HepG2 (cell line): ENCODE measurements around the gene ZBTB48. TPM values are rescaled to one million over a fixed set of nuclear protein-coding genes. Genes with fewer than 3 reads are reported as not detected.
A peak's percentile ranks its signal among the peaks of the same experiment; 100 is the strongest.

ENCODE experiments used
- MEIS2 ChIP-seq: sonication (generic); formaldehyde crosslinking; IDR thresholded peaks from 2 replicates; pipeline ENCODE4 v1.9.0; 2021; ENCODE audit warnings: mild to moderate bottlenecking, missing genetic modification reagents
- REPIN1 ChIP-seq: sonication (generic); formaldehyde crosslinking; IDR thresholded peaks from 2 replicates; pipeline ENCODE4 v1.8.0; 2022; ENCODE audit warnings: missing genetic modification reagents, low read depth, mild to moderate bottlenecking, borderline replicate concordance
- ZBTB7A ChIP-seq: sonication (generic); formaldehyde crosslinking; IDR thresholded peaks from 2 replicates; pipeline ENCODE4 v1.8.0; 2022; ENCODE audit warnings: mild to moderate bottlenecking, missing genetic modification reagents
- ZFYVE20 ChIP-seq: sonication (generic); formaldehyde crosslinking; IDR thresholded peaks from 2 replicates; pipeline ENCODE4 v1.8.0; 2023; ENCODE audit warnings: low read depth, mild to moderate bottlenecking, moderate library complexity, missing genetic modification reagents, borderline replicate concordance
- ZNF281 ChIP-seq: sonication (generic); formaldehyde crosslinking; IDR thresholded peaks from 2 replicates; pipeline ENCODE4 v1.4.0; 2020; ENCODE audit warnings: missing genetic modification reagents, borderline replicate concordance
- ZNF772 ChIP-seq: sonication (generic); formaldehyde crosslinking; IDR thresholded peaks from 2 replicates; pipeline ENCODE4 v1.5.0; 2020; ENCODE audit warnings: mild to moderate bottlenecking, missing genetic modification reagents
- ZNF841 ChIP-seq: sonication (generic); formaldehyde crosslinking; IDR thresholded peaks from 2 replicates; pipeline ENCODE4 v1.8.1; 2023; ENCODE audit warnings: missing genetic modification reagents, borderline replicate concordance
- ZSCAN31 ChIP-seq: sonication (generic); formaldehyde crosslinking; IDR thresholded peaks from 2 replicates; pipeline ENCODE4 v1.5.0; 2020; ENCODE audit warnings: low read depth, mild to moderate bottlenecking, missing genetic modification reagents
- polyA plus RNA-seq, 8 experiments: library from polyadenylated mRNA; depleted of rRNA in 3 of 8; stranded (reverse) in 7 of 8; unstranded in 1 of 8; fragments of >200 nt; fragmentation: Illumina TruSeq in 4 of 8; extraction: Trizol in 4 of 8; gene quantifications; 2 replicates each; pipeline versions ENCODE4 v1.2.1 to v1.2.3, GENCODE V29; 2011 to 2016; ENCODE audit warnings: low read depth in 4 of 8, missing spikeins in 1 of 8, mixed read lengths in 1 of 8; ENCODE audit not compliant: insufficient read depth in 1 of 8
- total RNA-seq, 5 experiments: library from RNA; depleted of rRNA; stranded (reverse); fragments of >200 nt; fragmentation: Illumina TruSeq; extraction: Trizol; gene quantifications; 2 replicates each; pipeline ENCODE4 v1.2.3, GENCODE V29; 2016; ENCODE audit warnings: low read depth in 1 of 5
- TF ChIP-seq, protein P1 (sequence below): sonication (generic); formaldehyde crosslinking; IDR thresholded peaks from 2 replicates; pipeline ENCODE4 v1.8.0; 2022; ENCODE audit warnings: mild to moderate bottlenecking, missing genetic modification reagents
- TF ChIP-seq, protein P2 (sequence below): sonication (generic); formaldehyde crosslinking; IDR thresholded peaks from 2 replicates; pipeline ENCODE4 v1.5.1; 2020; ENCODE audit warnings: missing genetic modification reagents, mild to moderate bottlenecking, borderline replicate concordance
- TF ChIP-seq, protein P3 (sequence below): sonication (generic); formaldehyde crosslinking; IDR thresholded peaks from 2 replicates; pipeline ENCODE4 v1.5.1; 2020; ENCODE audit warnings: mild to moderate bottlenecking, missing genetic modification reagents, moderate library complexity

ZBTB48 gene
- total and polyA plus RNA-seq, 2 of the 13 experiments (the other 11 are each of a cell fraction or from before 2014, with no cell fraction given), result 13.0 to 17.1 TPM

DNA sequence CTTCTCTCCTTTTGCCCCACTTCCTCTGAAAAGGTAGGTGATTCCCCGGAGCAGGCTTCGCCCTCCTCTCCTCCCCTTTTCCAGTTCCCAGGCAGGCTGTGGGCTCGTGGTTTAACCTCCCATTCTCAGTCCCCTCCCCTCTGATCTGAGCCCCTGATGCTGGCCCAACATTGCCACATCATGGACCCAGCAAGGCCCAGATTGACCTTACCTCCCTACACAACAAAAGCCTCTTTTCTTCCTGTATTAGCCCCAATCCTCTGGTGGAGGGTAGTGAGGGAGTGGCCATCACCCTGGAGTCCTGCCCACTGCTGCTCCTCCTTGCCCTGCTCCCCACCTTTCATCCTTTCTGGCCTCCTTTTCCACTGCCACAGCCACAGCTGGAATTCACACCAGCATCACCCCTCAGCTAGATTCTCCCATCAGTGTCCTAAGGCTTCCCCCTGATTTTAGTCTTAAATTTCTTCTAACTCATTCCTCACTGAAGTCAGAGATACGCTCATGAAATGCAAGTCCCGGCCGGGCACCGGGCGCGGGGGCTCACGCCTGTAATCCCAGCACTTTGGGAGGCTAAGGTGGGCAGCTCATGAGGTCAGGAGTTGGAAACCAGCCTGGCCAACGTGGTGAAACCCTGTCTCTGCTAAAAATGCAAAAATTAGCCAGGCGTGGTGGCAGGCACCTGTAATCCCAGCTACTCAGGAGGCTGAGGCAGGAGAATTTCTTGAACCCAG is 7.0 kb upstream of the ZBTB48 start (continued):
- TF ChIP-seq, protein P1, sequence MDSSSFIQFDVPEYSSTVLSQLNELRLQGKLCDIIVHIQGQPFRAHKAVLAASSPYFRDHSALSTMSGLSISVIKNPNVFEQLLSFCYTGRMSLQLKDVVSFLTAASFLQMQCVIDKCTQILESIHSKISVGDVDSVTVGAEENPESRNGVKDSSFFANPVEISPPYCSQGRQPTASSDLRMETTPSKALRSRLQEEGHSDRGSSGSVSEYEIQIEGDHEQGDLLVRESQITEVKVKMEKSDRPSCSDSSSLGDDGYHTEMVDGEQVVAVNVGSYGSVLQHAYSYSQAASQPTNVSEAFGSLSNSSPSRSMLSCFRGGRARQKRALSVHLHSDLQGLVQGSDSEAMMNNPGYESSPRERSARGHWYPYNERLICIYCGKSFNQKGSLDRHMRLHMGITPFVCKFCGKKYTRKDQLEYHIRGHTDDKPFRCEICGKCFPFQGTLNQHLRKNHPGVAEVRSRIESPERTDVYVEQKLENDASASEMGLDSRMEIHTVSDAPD, result no peak
- TF ChIP-seq, protein P2, sequence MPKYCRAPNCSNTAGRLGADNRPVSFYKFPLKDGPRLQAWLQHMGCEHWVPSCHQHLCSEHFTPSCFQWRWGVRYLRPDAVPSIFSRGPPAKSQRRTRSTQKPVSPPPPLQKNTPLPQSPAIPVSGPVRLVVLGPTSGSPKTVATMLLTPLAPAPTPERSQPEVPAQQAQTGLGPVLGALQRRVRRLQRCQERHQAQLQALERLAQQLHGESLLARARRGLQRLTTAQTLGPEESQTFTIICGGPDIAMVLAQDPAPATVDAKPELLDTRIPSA (CRISPR knock-in tag), result no peak
- TF ChIP-seq ZBTB7A (no peak), ZFYVE20 (no peak), ZNF772 (CRISPR knock-in tag) (no peak), ZNF281 (CRISPR knock-in tag) (no peak), REPIN1 (CRISPR knock-in tag) (no peak), ZSCAN31 (CRISPR knock-in tag) (no peak; the same call in 1 of the 2 replicates), ZNF841 (CRISPR knock-in tag) (no peak), MEIS2 (no peak)
- TF ChIP-seq, protein P3, sequence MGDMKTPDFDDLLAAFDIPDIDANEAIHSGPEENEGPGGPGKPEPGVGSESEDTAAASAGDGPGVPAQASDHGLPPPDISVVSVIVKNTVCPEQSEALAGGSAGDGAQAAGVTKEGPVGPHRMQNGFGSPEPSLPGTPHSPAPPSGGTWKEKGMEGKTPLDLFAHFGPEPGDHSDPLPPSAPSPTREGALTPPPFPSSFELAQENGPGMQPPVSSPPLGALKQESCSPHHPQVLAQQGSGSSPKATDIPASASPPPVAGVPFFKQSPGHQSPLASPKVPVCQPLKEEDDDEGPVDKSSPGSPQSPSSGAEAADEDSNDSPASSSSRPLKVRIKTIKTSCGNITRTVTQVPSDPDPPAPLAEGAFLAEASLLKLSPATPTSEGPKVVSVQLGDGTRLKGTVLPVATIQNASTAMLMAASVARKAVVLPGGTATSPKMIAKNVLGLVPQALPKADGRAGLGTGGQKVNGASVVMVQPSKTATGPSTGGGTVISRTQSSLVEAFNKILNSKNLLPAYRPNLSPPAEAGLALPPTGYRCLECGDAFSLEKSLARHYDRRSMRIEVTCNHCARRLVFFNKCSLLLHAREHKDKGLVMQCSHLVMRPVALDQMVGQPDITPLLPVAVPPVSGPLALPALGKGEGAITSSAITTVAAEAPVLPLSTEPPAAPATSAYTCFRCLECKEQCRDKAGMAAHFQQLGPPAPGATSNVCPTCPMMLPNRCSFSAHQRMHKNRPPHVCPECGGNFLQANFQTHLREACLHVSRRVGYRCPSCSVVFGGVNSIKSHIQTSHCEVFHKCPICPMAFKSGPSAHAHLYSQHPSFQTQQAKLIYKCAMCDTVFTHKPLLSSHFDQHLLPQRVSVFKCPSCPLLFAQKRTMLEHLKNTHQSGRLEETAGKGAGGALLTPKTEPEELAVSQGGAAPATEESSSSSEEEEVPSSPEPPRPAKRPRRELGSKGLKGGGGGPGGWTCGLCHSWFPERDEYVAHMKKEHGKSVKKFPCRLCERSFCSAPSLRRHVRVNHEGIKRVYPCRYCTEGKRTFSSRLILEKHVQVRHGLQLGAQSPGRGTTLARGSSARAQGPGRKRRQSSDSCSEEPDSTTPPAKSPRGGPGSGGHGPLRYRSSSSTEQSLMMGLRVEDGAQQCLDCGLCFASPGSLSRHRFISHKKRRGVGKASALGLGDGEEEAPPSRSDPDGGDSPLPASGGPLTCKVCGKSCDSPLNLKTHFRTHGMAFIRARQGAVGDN (CRISPR knock-in tag), result peak; percentile 44; the same call in 1 of the 2 replicates
